DMS 273 (cell line): Measurements from ENCODE around the gene CYB5R4.
A peak's percentile ranks its signal among the peaks of the same experiment; 100 is the strongest.

Experiments
- DNase-seq: peaks from one replicate; lab custom pipeline; 2025; ENCODE audit not compliant: unreplicated experiment; lab: John Stamatoyannopoulos, UW

Gene CYB5R4

GRCh38 chr6:83859410-83860358, at the start of gene CYB5R4:
TSS of gene CYB5R4 (plus strand) at chr6:83859689. CDS start at chr6:83859783, 94 bp downstream.
- DNase-seq: peak; percentile 98

GRCh38 chr6:83812595-83812994, 46.9 kb upstream of the CYB5R4 start:
- DNase-seq: no peak

GRCh38 chr6:83815631-83816272, 43.7 kb upstream of the CYB5R4 start:
- no peak for DNase-seq

GRCh38 chr6:83822629-83823169, 36.8 kb upstream of the CYB5R4 start:
- no peak for DNase-seq

GRCh38 chr6:83824388-83824801, 35.1 kb upstream of the CYB5R4 start:
- no peak for DNase-seq

GRCh38 chr6:83824831-83825230, 34.7 kb upstream of the CYB5R4 start:
- DNase-seq: no peak

GRCh38 chr6:83827050-83827449, 32.4 kb upstream of the CYB5R4 start:
- no peak for DNase-seq

GRCh38 chr6:83838727-83839126, 20.8 kb upstream of the CYB5R4 start:
- no peak for DNase-seq

GRCh38 chr6:83844170-83844569, 15.3 kb upstream of the CYB5R4 start:
- DNase-seq: no peak

GRCh38 chr6:83846291-83846690, 13.2 kb upstream of the CYB5R4 start:
- no peak for DNase-seq

- DNase-seq: no peak
These were observed 12.3 kb upstream of the CYB5R4 start for GRCh38 chr6:83847179-83847578.

- DNase-seq: no peak
These were observed 10.4 kb upstream of the CYB5R4 start for GRCh38 chr6:83849127-83849526.

- DNase-seq: no peak
These were observed 9.9 kb upstream of the CYB5R4 start for GRCh38 chr6:83849610-83850009.

- DNase-seq: no peak
These were observed 6.8 kb upstream of the CYB5R4 start for GRCh38 chr6:83852528-83853177.

- DNase-seq: peak; percentile 89
These were observed 6.1 kb upstream of the CYB5R4 start, which contains the start of gene RIPPLY2 for GRCh38 chr6:83853178-83854000. TSS of gene RIPPLY2 (plus strand) at chr6:83853360. CDS start at chr6:83853417, 57 bp downstream.

- peak; percentile 80 for DNase-seq
These were observed 5.4 kb upstream of the CYB5R4 start for GRCh38 chr6:83854001-83854501.

GRCh38 chr6:83854766-83855165, 4.7 kb upstream of the CYB5R4 start:
- DNase-seq: no peak

GRCh38 chr6:83860359-83860755, 868 bp downstream of the CYB5R4 start:
- DNase-seq: no peak

- no peak for DNase-seq
These were observed 1.4 kb downstream of the CYB5R4 start for GRCh38 chr6:83860782-83861495.
